Activated CD4-positive, alpha-beta T cell treated with anti-CD3 and anti-CD28 coated beads, Interleukin-2, amount 10 ng/mL, durations not matched to agents 7 days and 5 days (primary cell): ENCODE data around the gene DIP2B. TPM values are rescaled to one million over a fixed set of nuclear protein-coding genes. Genes with fewer than 3 reads are reported as not detected.

Experiments used
- CTCF ChIA-PET: fragments of 350-600 bp; sonication (Branson Sonifier 250); formaldehyde crosslinking; loops from one replicate; lab custom pipeline; 2021; ENCODE audit warnings: antibody characterized with exemption; lab: Charles Lee
- POLR2A ChIA-PET: fragments of 350-600 bp; sonication (Branson Sonifier 250); formaldehyde crosslinking; loops from one replicate; lab custom pipeline; 2021; ENCODE audit warnings: antibody characterized with exemption; lab: Charles Lee
- DNase-seq: peaks from one replicate; pipeline ENCODE4 v3.0.0-alpha.2; 2020
- H3K27ac Mint-ChIP-seq: one replicate; pipeline ENCODE4 v1.8.0; 2021; ENCODE audit warnings: mild to moderate bottlenecking, moderate library complexity, mixed read lengths
- H3K27me3 Mint-ChIP-seq: one replicate; pipeline ENCODE4 v1.8.0; 2021; ENCODE audit warnings: mixed read lengths
- H3K36me3 Mint-ChIP-seq: one replicate; pipeline ENCODE4 v1.8.0; 2021; ENCODE audit warnings: low read depth, mixed read lengths
- H3K4me1 Mint-ChIP-seq: one replicate; pipeline ENCODE4 v1.8.0; 2021; ENCODE audit warnings: mixed read lengths
- H3K4me3 Mint-ChIP-seq: one replicate; pipeline ENCODE4 v1.8.0; 2021; ENCODE audit warnings: mild to moderate bottlenecking, moderate library complexity, mixed read lengths
- H3K9me3 Mint-ChIP-seq: one replicate; pipeline ENCODE4 v1.8.0; 2021; ENCODE audit warnings: mixed read lengths
- total RNA-seq, 2 experiments: library from RNA; stranded (reverse); gene quantifications; one replicate each; pipeline ENCODE4 v1.2.3, GENCODE V29; 2021

DIP2B gene
- total RNA-seq, 2 experiments from 2014 or later, result 28.9 to 30.4 TPM

DNA sequence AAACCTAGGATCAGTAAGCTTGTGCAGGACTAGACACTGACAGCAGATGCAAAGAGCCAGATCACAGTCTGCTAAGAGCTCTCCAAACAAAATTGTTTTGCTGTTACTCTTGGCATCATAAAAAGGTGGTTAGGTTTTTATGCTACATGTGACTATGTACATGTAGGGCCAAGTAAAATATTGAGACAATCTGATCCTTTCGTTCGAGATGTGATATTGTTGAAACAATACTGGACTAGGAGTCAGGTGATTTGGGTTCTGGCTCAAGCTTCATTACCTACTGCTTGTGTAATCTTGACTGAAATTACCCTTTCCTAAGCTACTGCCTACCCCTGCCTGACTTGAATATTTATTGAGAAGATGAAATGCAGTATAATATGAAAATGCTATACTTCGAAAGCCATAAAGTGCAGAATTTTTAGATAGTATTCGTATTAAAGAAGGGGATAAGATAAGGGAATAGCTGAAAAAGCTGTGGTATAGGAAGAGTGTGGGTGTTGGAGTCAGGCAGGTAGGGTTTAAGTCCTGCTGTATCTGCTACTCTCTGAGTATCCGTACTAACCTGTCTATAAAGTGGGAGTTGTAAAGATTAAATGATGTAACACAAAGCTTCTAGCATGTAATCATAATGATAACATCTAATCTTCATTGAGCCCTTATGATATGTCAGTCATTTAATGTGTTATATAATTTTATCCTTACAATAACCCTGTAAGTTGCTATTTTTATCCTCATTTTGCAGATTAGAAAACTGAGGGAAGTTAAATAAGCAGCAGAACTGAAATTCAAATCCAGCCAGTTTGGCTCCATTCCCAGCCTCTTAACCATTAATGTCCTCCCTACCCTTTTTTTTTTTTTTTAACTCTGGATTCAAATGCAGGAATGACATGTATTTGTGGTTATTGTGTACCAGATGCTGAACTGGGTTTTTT lies 220.5 kb downstream of the DIP2B start:
- no peaks in the 10 kb centered on the region for H3K27me3 Mint-ChIP-seq
- H3K9me3 Mint-ChIP-seq, result no peaks in the 10 kb centered on the region
- ChIA-PET POLR2A (no interaction called here), CTCF (interaction anchor here (1.8 kb wide), 1 partner anchor 26 kb away, joined by 3 read pairs; no protein-coding TSS in a partner anchor)
- no peak overlapping the region for H3K4me3 Mint-ChIP-seq
- peaks cover 12% of the 10 kb centered on the region for H3K4me1 Mint-ChIP-seq
- peaks cover 62% of the 10 kb centered on the region for H3K36me3 Mint-ChIP-seq
- H3K27ac Mint-ChIP-seq, result no peak overlapping the region
- no peak for DNase-seq

DNA sequence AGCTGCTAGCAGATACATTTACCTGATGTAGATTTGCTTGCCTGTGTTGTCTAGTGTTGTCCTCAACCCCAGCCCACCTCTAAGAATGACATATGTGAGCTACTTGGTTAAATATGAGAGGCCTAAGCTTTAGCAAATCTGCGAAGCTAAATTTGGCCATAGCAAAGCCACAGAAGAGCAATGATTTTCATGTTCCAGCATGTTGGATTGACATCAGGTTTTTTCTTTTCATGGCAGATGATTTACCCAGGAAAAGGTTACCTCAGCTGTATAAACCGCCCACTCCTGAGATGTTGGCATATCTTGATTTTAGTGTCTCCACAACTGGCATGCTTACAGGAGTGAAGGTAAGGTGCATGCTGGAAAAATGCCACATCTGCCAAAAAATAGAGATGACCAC lies 222.7 kb downstream of the DIP2B start:
- H3K4me1 Mint-ChIP-seq, result peaks cover 9% of the 10 kb centered on the region
- no peak overlapping the region for H3K27ac Mint-ChIP-seq
- DNase-seq, result no peak
- ChIA-PET CTCF (no interaction called here), POLR2A (no interaction called here)
- H3K4me3 Mint-ChIP-seq, result no peak overlapping the region
- no peaks in the 10 kb centered on the region for H3K27me3 Mint-ChIP-seq
- H3K36me3 Mint-ChIP-seq, result peaks cover 57% of the 10 kb centered on the region
- H3K9me3 Mint-ChIP-seq, result no peaks in the 10 kb centered on the region

DNA sequence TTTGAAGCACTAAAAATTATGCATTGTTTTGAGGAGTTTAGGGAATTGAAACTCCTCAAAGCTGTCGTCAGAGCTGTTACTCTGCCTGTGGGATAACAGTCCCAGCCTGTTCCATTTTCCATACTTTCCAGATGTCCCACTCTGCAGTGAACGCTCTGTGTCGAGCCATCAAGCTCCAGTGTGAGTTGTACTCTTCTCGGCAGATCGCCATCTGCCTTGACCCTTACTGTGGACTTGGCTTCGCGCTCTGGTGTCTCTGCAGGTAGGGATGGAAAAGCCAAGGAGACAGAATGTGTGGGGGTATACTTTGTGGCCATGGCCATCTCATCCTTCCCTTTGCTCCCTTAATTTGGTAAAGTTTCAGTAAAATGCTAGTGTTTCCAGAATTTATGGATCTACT lies 223.6 kb downstream of the DIP2B start:
- CTCF ChIA-PET, result no interaction called here
- Mint-ChIP-seq H3K4me3 (no peak overlapping the region), H3K27ac (no peak overlapping the region), H3K27me3 (no peaks in the 10 kb centered on the region), H3K4me1 (no peaks in the 10 kb centered on the region), H3K9me3 (no peaks in the 10 kb centered on the region), H3K36me3 (peaks cover 48% of the 10 kb centered on the region)
- no peak for DNase-seq
- POLR2A ChIA-PET, result no interaction called here

DNA sequence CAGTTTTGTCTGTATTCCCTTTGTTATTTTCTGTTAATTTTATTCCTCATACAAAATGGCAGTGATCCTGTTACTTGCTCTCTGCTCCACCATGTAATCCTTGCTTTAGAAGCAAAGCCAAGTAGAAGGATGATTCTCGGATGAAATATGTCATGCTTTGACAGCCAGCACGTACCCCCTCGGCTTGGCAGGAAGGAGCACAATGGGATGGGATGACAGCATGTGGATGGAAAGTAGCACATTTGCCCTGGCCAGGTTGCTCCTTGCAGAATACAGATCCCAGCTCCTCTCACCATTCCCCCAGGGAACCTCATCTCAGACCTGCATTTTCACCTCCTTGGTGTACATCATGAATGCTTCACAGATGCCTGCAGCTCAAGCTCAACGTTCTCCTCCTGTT lies 224.1 kb downstream of the DIP2B start:
- Mint-ChIP-seq H3K4me3 (no peak overlapping the region), H3K27ac (peak overlapping the region; percentile 63), H3K27me3 (no peaks in the 10 kb centered on the region), H3K9me3 (no peaks in the 10 kb centered on the region), H3K36me3 (peaks cover 44% of the 10 kb centered on the region), H3K4me1 (no peaks in the 10 kb centered on the region)
- no peak for DNase-seq
- ChIA-PET CTCF (interaction anchor here (0.7 kb wide), 1 partner anchor 114 kb away, joined by 4 read pairs; the partner anchor contains the start of gene TMPRSS12), POLR2A (no interaction called here)

DNA sequence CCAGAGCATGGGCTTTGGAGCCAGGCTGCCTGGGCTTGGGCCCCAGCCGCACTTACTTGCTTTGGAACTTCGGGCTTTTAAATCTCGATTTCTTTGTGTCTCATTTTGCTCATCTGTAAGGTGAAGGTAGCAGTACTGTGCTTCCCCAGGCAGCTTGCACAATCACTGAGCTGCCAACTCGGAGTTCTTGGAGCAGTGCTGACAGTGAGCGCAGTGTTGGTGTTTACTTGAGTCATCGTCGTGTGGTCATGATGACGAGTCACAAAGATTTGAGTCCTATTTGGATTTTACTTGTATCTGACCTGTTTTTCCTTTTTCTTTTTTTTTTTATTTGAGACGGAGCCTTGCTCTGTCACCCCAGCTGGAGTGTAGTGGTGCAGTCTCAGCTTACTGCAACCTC lies 227.8 kb downstream of the DIP2B start:
- ChIA-PET POLR2A (no interaction called here), CTCF (no interaction called here)
- Mint-ChIP-seq H3K4me1 (no peaks in the 10 kb centered on the region), H3K27me3 (no peaks in the 10 kb centered on the region), H3K36me3 (peaks cover 49% of the 10 kb centered on the region), H3K4me3 (no peak overlapping the region), H3K27ac (no peak overlapping the region), H3K9me3 (no peaks in the 10 kb centered on the region)
- DNase-seq, result no peak

DNA sequence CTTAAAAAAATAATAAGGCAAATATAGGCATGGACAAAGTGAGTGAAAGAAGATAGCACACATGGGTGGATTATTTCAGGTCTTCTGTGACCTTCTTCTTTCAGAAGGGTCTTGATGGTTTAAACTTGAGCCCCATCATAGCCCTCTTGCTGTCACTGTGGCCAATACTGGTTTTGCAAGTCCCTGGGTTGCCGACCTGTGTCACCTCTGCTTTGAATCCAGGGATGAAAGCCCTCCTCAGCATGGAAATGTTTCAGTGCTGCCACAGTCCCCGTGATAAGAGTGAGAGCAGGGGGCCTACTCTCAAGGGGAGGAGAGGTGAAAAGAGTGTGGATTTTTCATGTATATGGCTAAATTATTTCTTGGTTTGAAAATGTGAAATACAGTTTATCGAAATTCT lies 228.9 kb downstream of the DIP2B start:
- H3K4me1 Mint-ChIP-seq, result no peaks in the 10 kb centered on the region
- no peak overlapping the region for H3K27ac Mint-ChIP-seq
- H3K9me3 Mint-ChIP-seq, result no peaks in the 10 kb centered on the region
- POLR2A ChIA-PET, result no interaction called here
- CTCF ChIA-PET, result interaction anchor here (0.6 kb wide), 1 partner anchor 502 kb away, joined by 3 read pairs; no protein-coding TSS in a partner anchor
- peaks cover 46% of the 10 kb centered on the region for H3K36me3 Mint-ChIP-seq
- H3K27me3 Mint-ChIP-seq, result no peaks in the 10 kb centered on the region
- no peak overlapping the region for H3K4me3 Mint-ChIP-seq
- no peak for DNase-seq

DNA sequence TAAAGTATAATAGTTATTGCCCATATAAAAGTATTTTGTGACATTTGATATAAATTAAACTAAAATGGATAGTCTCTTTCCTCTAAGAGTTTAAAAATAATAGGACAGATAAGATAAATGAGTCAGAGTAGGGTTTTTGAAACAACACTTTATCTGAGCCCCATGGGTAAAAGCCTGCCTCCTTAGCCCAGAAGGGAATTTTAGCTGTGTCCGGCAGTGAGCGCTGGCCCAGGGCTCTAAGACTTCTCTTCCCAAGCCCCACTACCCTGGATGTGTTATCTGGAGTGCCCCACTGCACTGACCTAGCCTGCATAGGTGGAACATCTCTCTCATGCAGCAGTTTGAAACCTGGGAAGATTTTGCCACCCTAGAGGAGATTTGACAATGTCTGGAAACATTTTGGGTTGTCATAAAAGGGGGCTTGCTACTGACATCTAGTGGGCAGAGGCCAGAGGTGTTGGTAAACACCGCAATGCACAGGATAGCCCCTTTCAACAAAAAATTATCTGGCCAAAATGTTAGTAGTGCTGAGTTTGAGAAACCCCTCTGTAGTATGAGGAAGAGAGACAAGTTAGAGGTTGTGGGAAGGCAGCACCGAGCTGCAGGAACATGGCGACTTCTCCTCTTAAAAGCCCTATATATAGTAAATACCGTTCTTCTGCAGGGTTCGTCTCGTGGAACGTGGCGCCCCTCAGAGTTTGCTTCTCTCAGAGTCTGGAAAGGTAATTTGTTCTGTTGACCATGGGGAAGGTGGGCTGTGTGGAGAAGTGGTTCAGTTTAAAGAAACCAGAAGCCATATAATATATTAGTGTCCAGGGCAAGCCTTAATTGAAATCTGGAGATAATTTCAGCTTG lies 229.9 kb downstream of the DIP2B start:
- Mint-ChIP-seq H3K27ac (no peak overlapping the region), H3K36me3 (peaks cover 48% of the 10 kb centered on the region), H3K9me3 (no peaks in the 10 kb centered on the region), H3K27me3 (no peaks in the 10 kb centered on the region), H3K4me3 (no peak overlapping the region), H3K4me1 (no peaks in the 10 kb centered on the region)
- DNase-seq, result peak; percentile 27
- ChIA-PET POLR2A (no interaction called here), CTCF (interaction anchor here (1.2 kb wide), 1 partner anchor 230 kb away, joined by 4 read pairs; the partner anchor contains the start of gene DIP2B)

DNA sequence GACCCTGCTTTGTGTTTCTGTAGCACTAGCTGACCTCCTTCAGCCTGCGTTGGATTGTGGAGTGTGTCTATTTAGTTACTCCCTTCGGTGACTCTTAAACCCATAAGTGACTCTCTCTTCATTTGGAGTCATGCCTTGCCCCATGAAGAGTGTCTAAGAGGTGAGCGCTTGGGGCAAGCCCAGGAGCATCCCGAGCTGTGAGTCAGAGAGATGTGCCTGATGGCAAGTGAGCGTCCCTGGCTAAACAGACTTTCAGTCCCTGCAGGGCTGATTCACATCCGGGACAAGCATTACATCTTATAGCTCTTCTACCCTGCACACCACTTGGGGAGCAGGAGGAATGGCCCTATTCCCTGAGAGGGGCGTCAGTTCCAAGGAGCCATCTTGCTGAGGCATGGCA lies 234.8 kb downstream of the DIP2B start:
- Mint-ChIP-seq H3K27me3 (no peaks in the 10 kb centered on the region), H3K27ac (no peak overlapping the region), H3K4me3 (no peak overlapping the region), H3K4me1 (no peaks in the 10 kb centered on the region), H3K9me3 (no peaks in the 10 kb centered on the region), H3K36me3 (peaks cover 63% of the 10 kb centered on the region)
- ChIA-PET POLR2A (interaction anchor here (0.5 kb wide), 1 partner anchor 480 kb away, joined by 3 read pairs; no protein-coding TSS in a partner anchor), CTCF (interaction anchor here (1.1 kb wide), 1 partner anchor 235 kb away, joined by 3 read pairs; the partner anchor contains the start of gene DIP2B)
- DNase-seq, result no peak

DNA sequence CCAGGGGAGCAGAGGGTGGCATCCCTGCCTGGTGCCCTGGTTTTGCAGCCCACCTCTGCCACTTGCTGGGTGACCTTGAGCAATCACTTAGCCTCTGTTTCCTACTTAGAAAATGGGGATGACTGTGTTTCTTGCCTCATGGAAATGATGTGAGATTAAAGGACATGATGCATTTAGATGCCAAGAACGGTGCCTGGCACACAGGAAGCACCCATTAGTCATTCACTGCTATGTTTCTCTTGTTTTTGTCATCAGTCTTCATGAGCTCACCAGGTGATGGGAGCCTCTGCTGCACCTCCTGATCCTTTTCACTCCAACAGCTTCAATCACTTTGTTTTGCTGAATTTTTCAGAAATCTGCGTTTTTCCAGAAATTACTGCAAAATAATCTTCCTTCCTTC lies 235.5 kb downstream of the DIP2B start:
- POLR2A ChIA-PET, result interaction anchor here (0.7 kb wide), 1 partner anchor 318 kb away, joined by 3 read pairs; no protein-coding TSS in a partner anchor
- DNase-seq, result no peak
- Mint-ChIP-seq H3K27ac (no peak overlapping the region), H3K9me3 (no peaks in the 10 kb centered on the region), H3K4me1 (no peaks in the 10 kb centered on the region), H3K4me3 (no peak overlapping the region), H3K27me3 (no peaks in the 10 kb centered on the region), H3K36me3 (peaks cover 59% of the 10 kb centered on the region)
- CTCF ChIA-PET, result interaction anchor here (1.1 kb wide), 1 partner anchor 236 kb away, joined by 3 read pairs; the partner anchor contains the start of gene DIP2B

DNA sequence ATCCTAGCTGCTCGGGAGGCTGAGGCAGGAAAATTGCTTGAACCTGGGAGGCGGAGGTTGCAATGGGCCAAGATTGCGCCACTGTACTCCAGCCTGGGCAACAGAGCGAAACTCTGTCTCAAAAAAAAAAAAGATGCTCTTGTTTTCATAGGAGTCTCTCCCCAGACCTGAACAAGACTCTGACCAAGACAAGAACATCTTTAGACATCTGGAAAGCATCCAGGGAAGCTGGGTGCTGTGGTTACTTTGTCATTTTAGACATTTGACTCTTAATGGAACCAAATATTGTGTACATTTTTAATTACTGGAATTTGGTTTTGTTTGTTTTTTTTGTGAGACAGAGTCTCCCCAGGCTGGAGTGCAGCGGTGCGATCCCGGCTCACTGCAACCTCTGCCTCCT lies 238.0 kb downstream of the DIP2B start:
- peaks cover 60% of the 10 kb centered on the region for H3K36me3 Mint-ChIP-seq

DNA sequence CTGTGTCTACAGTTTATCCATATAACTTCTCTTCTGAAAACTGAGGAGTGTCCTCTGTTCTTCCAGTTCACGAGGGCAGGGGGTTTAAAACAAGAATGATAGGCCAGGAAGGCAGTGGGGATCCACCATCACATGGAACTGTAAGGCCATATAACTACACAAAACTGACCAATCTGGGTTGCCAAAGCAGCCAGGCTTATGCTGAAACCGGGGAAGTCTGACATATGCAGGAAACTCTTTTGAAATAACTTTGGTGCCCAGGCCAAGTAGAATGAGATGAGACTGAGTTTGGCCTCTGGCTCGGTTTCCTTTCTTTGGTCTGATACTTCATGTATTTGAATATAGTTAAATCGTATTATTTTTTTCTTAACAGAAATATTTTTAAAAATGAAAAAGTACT lies 241.1 kb downstream of the DIP2B start:
- DNase-seq, result no peak
- CTCF ChIA-PET, result no interaction called here
- Mint-ChIP-seq H3K36me3 (peaks cover 46% of the 10 kb centered on the region), H3K27ac (no peak overlapping the region), H3K27me3 (no peaks in the 10 kb centered on the region), H3K4me3 (no peak overlapping the region), H3K9me3 (no peaks in the 10 kb centered on the region), H3K4me1 (no peaks in the 10 kb centered on the region)
- POLR2A ChIA-PET, result no interaction called here

More for the DNA sequence above, 238.0 kb downstream of the DIP2B start:
- ChIA-PET POLR2A (no interaction called here), CTCF (no interaction called here)
- Mint-ChIP-seq H3K27ac (no peak overlapping the region), H3K27me3 (no peaks in the 10 kb centered on the region), H3K4me1 (no peaks in the 10 kb centered on the region), H3K9me3 (no peaks in the 10 kb centered on the region), H3K4me3 (no peak overlapping the region)
- no peak for DNase-seq

DNA sequence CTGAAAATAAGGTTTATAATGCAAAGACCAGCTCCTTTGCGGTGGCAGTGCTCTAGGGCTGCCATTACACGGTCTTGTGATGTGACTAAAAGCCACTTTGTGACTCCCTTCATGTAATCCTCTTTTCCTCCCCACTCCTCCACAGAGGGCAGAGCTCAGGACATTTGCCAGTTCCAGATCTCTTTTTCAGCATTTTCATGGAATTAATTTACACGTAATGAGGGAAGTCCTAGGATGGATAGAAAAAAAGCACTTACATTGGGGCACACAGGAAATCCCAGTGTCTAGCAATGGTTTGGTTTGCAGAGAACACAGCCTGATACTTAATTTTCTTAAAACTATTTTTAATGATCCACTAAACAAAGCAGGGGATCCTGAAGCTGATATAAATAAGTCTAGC lies 241.6 kb downstream of the DIP2B start:
- CTCF ChIA-PET, result no interaction called here
- no peaks in the 10 kb centered on the region for H3K27me3 Mint-ChIP-seq

More for the DNA sequence above, 241.6 kb downstream of the DIP2B start:
- POLR2A ChIA-PET, result no interaction called here
- H3K4me3 Mint-ChIP-seq, result no peak overlapping the region
- peaks cover 41% of the 10 kb centered on the region for H3K36me3 Mint-ChIP-seq
- no peaks in the 10 kb centered on the region for H3K9me3 Mint-ChIP-seq
- DNase-seq, result no peak
- H3K27ac Mint-ChIP-seq, result no peak overlapping the region
- no peaks in the 10 kb centered on the region for H3K4me1 Mint-ChIP-seq
